Measurements from ENCODE around the gene CACNA1A. TPM values are rescaled to one million over a fixed set of nuclear protein-coding genes. Genes with fewer than 3 reads are reported as not detected.

The CACNA1A gene
- total RNA-seq, 1 experiment from 2014 or later = 0.56 TPM

DNA sequence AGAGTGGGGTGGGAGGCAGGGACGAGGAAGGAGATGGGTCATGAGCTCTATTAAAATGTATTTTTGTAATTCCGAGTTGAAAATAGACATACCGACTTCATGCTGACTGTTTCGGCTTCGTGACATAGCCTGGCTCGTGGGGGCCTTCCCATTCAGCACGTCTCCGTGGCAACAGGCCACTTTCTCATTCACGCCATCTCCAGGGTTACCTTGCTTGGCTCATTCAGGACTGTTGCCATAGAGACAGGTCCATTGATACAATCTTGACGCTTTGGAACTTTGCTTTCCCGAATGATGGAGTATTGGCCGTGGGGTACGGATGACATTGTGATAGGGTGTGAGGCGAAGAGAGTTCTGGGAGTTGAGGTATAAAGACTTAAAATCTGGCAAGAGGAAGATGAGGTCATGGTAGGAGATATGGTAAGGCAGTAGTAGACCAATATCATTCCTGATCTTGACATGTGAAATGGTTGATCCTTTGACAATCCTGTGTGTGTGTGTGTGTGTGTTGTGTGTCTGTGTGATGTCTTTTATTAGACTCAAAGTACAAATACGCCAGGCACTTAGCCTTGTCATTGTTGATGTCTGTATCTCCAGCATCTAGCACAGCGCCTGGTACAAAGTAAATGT lies 97.3 kb downstream of the CACNA1A start:
- H3K9me3 ChIP-seq = no peaks in the 10 kb centered on the region; the same call in none of the 2 replicates
- H3K36me3 ChIP-seq = no peaks in the 10 kb centered on the region
- no peak overlapping the region for H3K4me3 ChIP-seq
- peaks cover 4% of the 10 kb centered on the region for H3K27me3 ChIP-seq
- DNase-seq = no peak

- H3K27me3 ChIP-seq = no peaks in the 10 kb centered on the region; the same call in 1 of the 2 replicates
- H3K36me3 ChIP-seq = no peaks in the 10 kb centered on the region
- peaks cover 13% of the 10 kb centered on the region for H3K9me3 ChIP-seq
- H3K4me3 ChIP-seq = no peak overlapping the region
- no peak for DNase-seq
Measured at GRCh38 chr19:13404236-13404635, 102.0 kb downstream of the CACNA1A start.

DNA sequence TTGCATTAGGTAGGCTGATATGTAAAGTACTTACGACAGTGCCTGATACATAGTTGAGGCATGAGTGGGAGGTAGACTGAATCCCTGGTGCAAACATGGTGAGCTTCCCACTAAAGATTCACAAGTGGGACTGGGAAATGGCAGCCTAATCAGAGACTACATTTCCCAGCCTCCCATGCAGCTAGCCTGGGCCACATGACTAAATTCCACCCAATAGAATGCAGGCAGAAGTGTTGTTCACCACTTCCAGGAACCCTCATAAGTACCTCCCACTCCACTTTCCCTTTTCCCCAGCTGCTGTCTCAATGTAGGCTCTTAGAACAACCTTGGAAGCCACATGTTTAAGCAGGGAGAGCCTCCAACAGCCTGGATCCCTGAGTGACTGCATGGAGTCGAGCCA lies 104.9 kb downstream of the CACNA1A start:
- no peaks in the 10 kb centered on the region for H3K36me3 ChIP-seq
- DNase-seq = peak; percentile 48

GRCh38 chr19:13400296-13400695 lies 106.0 kb downstream of the CACNA1A start:
- Histone ChIP-seq H3K36me3 (no peaks in the 10 kb centered on the region), H3K27me3 (no peaks in the 10 kb centered on the region), H3K4me3 (no peak overlapping the region), H3K9me3 (peaks cover 13% of the 10 kb centered on the region)
- DNase-seq = no peak

More for the DNA sequence above, 104.9 kb downstream of the CACNA1A start:
- no peaks in the 10 kb centered on the region for H3K27me3 ChIP-seq
- H3K9me3 ChIP-seq = peaks cover 13% of the 10 kb centered on the region
- H3K4me3 ChIP-seq = no peak overlapping the region

GRCh38 chr19:13399746-13400145 lies 106.5 kb downstream of the CACNA1A start:
- no peak for DNase-seq
- no peaks in the 10 kb centered on the region for H3K36me3 ChIP-seq
- H3K9me3 ChIP-seq = peaks cover 13% of the 10 kb centered on the region
- H3K4me3 ChIP-seq = no peak overlapping the region
- H3K27me3 ChIP-seq = no peaks in the 10 kb centered on the region

GRCh38 chr19:13398780-13399726 lies 107.2 kb downstream of the CACNA1A start:
- Histone ChIP-seq H3K9me3 (peaks cover 13% of the 10 kb centered on the region), H3K36me3 (no peaks in the 10 kb centered on the region), H3K4me3 (no peak overlapping the region), H3K27me3 (no peaks in the 10 kb centered on the region)
- DNase-seq = peak; percentile 97

DNA sequence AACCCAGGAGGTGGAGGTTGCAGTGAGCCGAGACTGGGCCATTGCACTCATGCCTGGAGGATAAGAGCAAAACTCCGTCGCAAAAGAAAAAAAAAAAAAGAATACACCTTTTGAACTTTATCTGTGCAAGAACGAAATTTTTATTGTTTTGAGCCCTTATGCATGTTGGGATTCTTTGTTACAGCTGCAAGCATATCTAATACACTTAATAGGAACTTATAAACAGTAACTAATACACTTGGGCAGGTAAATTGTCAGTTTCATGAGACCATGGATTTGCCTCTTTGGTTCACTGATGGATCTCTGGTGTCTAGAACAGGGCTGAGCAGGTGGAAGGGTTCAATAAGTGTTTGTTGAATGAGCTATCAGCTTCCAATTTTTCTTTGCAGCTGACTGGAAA lies 108.1 kb downstream of the CACNA1A start:
- H3K4me3 ChIP-seq = no peak overlapping the region

DNA sequence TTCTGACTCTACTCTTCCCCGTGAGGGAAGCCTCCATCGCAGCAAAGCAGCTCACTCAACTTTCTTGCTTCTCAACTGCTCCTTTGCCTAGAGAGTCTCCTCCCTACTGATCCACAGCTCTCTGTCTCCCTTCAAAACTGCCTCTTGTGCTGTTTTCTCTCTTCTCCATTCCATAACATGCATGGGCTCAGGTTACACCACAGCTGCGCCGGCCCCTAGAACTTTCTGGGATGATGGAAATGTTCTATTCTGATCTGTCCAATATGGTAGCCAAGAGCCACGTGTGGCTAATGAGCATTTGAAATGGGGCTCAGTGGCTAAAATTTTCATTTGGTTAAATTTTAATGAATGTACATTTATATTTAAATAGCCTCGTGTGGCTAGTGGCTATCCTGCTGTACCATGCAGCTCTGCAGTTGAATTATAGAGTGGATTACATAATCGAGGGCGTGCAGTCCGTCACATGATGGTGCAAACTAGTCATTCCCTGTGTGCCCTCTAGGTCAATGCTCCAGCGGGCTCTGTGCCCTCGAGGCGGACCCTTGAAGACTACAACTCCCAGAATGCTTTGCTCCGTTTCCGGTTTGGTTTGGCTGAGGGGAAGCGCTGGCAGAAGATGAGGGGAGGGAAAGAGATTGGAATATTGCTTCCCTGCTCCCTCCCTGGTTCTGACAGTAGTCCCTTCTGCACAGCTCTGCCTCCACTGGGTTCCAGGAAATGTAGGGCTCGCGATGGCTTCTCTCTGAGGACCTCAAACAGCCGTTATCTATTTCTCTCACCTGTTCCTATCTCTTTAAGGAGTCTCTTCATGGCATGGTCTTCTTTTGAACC lies 109.8 kb downstream of the CACNA1A start:
- DNase-seq = peak; percentile 96
- Histone ChIP-seq H3K36me3 (no peaks in the 10 kb centered on the region), H3K9me3 (peaks cover 5% of the 10 kb centered on the region), H3K4me3 (no peak overlapping the region), H3K27me3 (no peaks in the 10 kb centered on the region; the same call in 1 of the 2 replicates)

More for the DNA sequence above, 108.1 kb downstream of the CACNA1A start:
- no peaks in the 10 kb centered on the region for H3K27me3 ChIP-seq
- no peak for DNase-seq
- no peaks in the 10 kb centered on the region for H3K36me3 ChIP-seq
- H3K9me3 ChIP-seq = peaks cover 13% of the 10 kb centered on the region

DNA sequence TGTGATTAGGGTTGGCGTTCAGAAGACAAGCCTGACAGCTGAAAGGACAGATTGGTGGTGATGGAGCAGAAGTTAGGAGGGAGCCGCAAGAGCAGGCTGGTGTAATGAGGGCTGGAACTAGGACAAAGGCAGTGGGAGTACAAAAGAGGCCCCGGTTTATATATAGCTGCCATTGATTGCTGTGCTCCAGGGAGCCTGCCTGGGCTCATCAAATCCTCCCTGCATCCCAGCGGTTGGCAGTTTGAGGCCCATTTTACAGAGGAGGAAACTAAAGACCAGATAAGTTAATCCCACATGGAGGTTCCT lies 123.7 kb downstream of the CACNA1A start:
- H3K9me3 ChIP-seq = peaks cover 5% of the 10 kb centered on the region
- H3K36me3 ChIP-seq = no peaks in the 10 kb centered on the region
- H3K27me3 ChIP-seq = no peaks in the 10 kb centered on the region
- H3K4me3 ChIP-seq = no peak overlapping the region
- DNase-seq = no peak

- Histone ChIP-seq H3K36me3 (no peaks in the 10 kb centered on the region), H3K4me3 (no peak overlapping the region), H3K9me3 (no peaks in the 10 kb centered on the region; the same call in none of the 2 replicates), H3K27me3 (no peaks in the 10 kb centered on the region)
- DNase-seq = peak; percentile 19
Measured at GRCh38 chr19:13381827-13382632, 124.2 kb downstream of the CACNA1A start.

- Histone ChIP-seq H3K36me3 (no peaks in the 10 kb centered on the region), H3K27me3 (no peaks in the 10 kb centered on the region), H3K9me3 (peaks cover 2% of the 10 kb centered on the region), H3K4me3 (no peak overlapping the region)
- DNase-seq = no peak
Measured at GRCh38 chr19:13376537-13376936, 129.7 kb downstream of the CACNA1A start.

GRCh38 chr19:13373599-13373998 lies 132.7 kb downstream of the CACNA1A start:
- Histone ChIP-seq H3K9me3 (peaks cover 2% of the 10 kb centered on the region), H3K27me3 (no peaks in the 10 kb centered on the region), H3K36me3 (no peaks in the 10 kb centered on the region), H3K4me3 (no peak overlapping the region)
- no peak for DNase-seq

GRCh38 chr19:13370948-13371347 lies 135.3 kb downstream of the CACNA1A start:
- no peak for DNase-seq
- Histone ChIP-seq H3K27me3 (no peaks in the 10 kb centered on the region; the same call in 1 of the 2 replicates), H3K9me3 (0 out of 2 replicates have a peak, but pooled peaks cover under 1% of the 10 kb centered on the region), H3K36me3 (no peaks in the 10 kb centered on the region), H3K4me3 (no peak overlapping the region)

GRCh38 chr19:13366529-13367143 lies 139.6 kb downstream of the CACNA1A start:
- Histone ChIP-seq H3K27me3 (peaks cover 12% of the 10 kb centered on the region; the same call in 1 of the 2 replicates), H3K4me3 (no peak overlapping the region), H3K9me3 (no peaks in the 10 kb centered on the region), H3K36me3 (no peaks in the 10 kb centered on the region)
- peak; percentile 19 for DNase-seq

GRCh38 chr19:13363954-13364353 lies 142.3 kb downstream of the CACNA1A start:
- DNase-seq = no peak

GRCh38 chr19:13363245-13363644 lies 143.0 kb downstream of the CACNA1A start:
- Histone ChIP-seq H3K9me3 (peaks cover 3% of the 10 kb centered on the region; the same call in 1 of the 2 replicates), H3K27me3 (peaks cover 23% of the 10 kb centered on the region), H3K4me3 (no peak overlapping the region), H3K36me3 (no peaks in the 10 kb centered on the region)
- DNase-seq = no peak

More at GRCh38 chr19:13363954-13364353, 142.3 kb downstream of the CACNA1A start:
- no peaks in the 10 kb centered on the region for H3K36me3 ChIP-seq
- H3K4me3 ChIP-seq = no peak overlapping the region
- H3K9me3 ChIP-seq = peaks cover 3% of the 10 kb centered on the region; the same call in 1 of the 2 replicates
- H3K27me3 ChIP-seq = peaks cover 23% of the 10 kb centered on the region

Measured in MG63 (cell line).